ENCODE results near the gene HARBI1. TPM values are rescaled to one million over a fixed set of nuclear protein-coding genes. Genes with fewer than 3 reads are reported as not detected.

Gene HARBI1
- total RNA-seq, 1 experiment from 2014 or later = 4.4 TPM

DNA sequence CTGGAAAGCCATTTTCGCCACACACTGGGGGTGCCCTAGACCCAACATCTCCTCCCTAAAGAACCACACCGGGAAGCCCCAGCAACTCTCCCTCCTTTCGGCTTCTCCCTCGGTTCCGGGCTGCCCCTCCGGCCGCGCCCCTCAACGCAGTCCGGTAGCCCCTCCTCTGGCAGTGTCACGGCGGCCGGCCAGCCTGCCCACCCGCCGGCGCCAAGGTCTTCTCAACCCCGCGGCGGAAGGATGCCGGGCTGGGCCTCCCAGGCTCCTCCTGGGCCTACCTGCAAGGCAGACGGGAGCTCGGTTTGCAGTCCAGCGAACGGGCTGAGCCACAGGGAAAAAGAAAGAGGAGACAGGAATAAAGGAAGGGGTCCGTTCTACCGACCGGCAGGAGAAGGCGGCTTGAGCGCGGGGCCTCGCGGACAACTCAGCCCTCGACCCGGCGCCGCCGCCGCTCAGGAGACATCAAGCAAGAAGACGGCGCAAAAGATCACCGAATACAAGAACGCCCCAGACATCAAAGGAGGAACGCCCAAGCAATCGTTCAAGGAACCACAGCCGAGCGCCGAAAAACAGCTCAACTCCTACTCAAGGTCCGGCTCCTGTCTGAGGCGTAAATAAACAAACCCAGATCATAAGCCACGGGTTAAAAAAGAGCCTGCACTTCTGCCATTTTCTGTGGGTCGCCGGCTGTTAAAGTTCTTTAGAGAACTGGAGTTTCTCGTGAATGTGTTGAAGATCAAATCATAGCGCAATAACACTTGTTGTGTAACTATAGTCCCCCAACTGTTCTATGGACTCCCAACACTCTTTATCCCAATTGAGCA lies 23.3 kb downstream of the HARBI1 start, which contains the start of gene AMBRA1:
TSS of gene AMBRA1 (minus strand) at position 474 of the 824 bp plus-strand sequence. CDS start 45,643 bp downstream, outside the sequence.
- H3K36me3 Mint-ChIP-seq = no peaks in the 10 kb centered on the region
- CTCF ChIA-PET = interaction anchor here (0.6 to 1.3 kb wide), 6 partner anchors 15 to 246 kb away, joined by 3 to 4 read pairs (median 4); partner anchors contain the start of gene DGKZ
- DNase-seq (ENCODE audit: low spot score) (peak; percentile 90), ATAC-seq (peak; percentile 86)
- H3K4me1 Mint-ChIP-seq = peaks cover 20% of the 10 kb centered on the region
- no peaks in the 10 kb centered on the region for H3K27me3 Mint-ChIP-seq (ENCODE audit: low read depth)
- peak within 1 kb of the TSS; percentile 95 for H3K27ac Mint-ChIP-seq
- POLR2A ChIA-PET = interaction anchor here (0.5 to 0.9 kb wide), 4 partner anchors 15 to 210 kb away, joined by 4 to 6 read pairs (median 5); partner anchors contain the start of gene ATG13
- H3K9me3 Mint-ChIP-seq = no peaks in the 10 kb centered on the region
- peak within 1 kb of the TSS; percentile 95 for H3K4me3 Mint-ChIP-seq
- TF ChIP-seq ZNF671 (CRISPR knock-in tag; IDR thresholded peaks at IDR 0.05) = no peak
- TF ChIP-seq FOXP1 (CRISPR knock-in tag; IDR thresholded peaks at IDR 0.05; ENCODE audit: borderline replicate concordance) = peak; percentile 80; the same call in 1 of the 2 replicates
- TF ChIP-seq, protein P1, sequence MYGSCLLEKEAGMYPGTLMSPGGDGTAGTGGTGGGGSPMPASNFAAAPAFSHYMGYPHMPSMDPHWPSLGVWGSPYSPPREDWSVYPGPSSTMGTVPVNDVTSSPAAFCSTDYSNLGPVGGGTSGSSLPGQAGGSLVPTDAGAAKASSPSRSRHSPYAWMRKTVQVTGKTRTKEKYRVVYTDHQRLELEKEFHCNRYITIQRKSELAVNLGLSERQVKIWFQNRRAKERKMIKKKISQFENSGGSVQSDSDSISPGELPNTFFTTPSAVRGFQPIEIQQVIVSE (CRISPR knock-in tag; IDR thresholded peaks at IDR 0.05; ENCODE audit: borderline replicate concordance) = no peak
- TF ChIP-seq ELF4 (CRISPR knock-in tag; IDR thresholded peaks at IDR 0.05; ENCODE audit: low read depth) = no peak
- no peak for TF ChIP-seq JAZF1 (CRISPR knock-in tag; IDR thresholded peaks at IDR 0.05)
- TF ChIP-seq, protein P2, sequence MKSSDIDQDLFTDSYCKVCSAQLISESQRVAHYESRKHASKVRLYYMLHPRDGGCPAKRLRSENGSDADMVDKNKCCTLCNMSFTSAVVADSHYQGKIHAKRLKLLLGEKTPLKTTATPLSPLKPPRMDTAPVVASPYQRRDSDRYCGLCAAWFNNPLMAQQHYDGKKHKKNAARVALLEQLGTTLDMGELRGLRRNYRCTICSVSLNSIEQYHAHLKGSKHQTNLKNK (CRISPR knock-in tag; IDR thresholded peaks at IDR 0.05) = no peak
- TF ChIP-seq, protein P3, sequence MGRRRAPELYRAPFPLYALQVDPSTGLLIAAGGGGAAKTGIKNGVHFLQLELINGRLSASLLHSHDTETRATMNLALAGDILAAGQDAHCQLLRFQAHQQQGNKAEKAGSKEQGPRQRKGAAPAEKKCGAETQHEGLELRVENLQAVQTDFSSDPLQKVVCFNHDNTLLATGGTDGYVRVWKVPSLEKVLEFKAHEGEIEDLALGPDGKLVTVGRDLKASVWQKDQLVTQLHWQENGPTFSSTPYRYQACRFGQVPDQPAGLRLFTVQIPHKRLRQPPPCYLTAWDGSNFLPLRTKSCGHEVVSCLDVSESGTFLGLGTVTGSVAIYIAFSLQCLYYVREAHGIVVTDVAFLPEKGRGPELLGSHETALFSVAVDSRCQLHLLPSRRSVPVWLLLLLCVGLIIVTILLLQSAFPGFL (CRISPR knock-in tag; IDR thresholded peaks at IDR 0.05; ENCODE audit: borderline replicate concordance) = no peak
- no peak for TF ChIP-seq NR2C2 (CRISPR knock-in tag; IDR thresholded peaks at IDR 0.05)
- TF ChIP-seq ZNF219 (CRISPR knock-in tag; IDR thresholded peaks at IDR 0.05; ENCODE audit: borderline replicate concordance) = no peak
- TF ChIP-seq ETV6 (CRISPR knock-in tag; IDR thresholded peaks at IDR 0.05) = peak; percentile 74; the same call in 1 of the 2 replicates
- no peak; the same call in 1 of the 2 replicates for TF ChIP-seq SP1 (CRISPR knock-in tag; conservative IDR thresholded peaks at IDR 0.05)
- TF ChIP-seq, protein P4, sequence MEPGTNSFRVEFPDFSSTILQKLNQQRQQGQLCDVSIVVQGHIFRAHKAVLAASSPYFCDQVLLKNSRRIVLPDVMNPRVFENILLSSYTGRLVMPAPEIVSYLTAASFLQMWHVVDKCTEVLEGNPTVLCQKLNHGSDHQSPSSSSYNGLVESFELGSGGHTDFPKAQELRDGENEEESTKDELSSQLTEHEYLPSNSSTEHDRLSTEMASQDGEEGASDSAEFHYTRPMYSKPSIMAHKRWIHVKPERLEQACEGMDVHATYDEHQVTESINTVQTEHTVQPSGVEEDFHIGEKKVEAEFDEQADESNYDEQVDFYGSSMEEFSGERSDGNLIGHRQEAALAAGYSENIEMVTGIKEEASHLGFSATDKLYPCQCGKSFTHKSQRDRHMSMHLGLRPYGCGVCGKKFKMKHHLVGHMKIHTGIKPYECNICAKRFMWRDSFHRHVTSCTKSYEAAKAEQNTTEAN (CRISPR knock-in tag; IDR thresholded peaks at IDR 0.05) = peak; percentile 59; the same call in 1 of the 2 replicates
- TF ChIP-seq, protein P5, sequence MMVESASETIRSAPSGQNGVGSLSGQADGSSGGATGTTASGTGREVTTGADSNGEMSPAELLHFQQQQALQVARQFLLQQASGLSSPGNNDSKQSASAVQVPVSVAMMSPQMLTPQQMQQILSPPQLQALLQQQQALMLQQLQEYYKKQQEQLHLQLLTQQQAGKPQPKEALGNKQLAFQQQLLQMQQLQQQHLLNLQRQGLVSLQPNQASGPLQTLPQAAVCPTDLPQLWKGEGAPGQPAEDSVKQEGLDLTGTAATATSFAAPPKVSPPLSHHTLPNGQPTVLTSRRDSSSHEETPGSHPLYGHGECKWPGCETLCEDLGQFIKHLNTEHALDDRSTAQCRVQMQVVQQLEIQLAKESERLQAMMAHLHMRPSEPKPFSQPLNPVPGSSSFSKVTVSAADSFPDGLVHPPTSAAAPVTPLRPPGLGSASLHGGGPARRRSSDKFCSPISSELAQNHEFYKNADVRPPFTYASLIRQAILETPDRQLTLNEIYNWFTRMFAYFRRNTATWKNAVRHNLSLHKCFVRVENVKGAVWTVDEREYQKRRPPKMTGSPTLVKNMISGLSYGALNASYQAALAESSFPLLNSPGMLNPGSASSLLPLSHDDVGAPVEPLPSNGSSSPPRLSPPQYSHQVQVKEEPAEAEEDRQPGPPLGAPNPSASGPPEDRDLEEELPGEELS (CRISPR knock-in tag; IDR thresholded peaks at IDR 0.05) = no peak
- TF ChIP-seq TCF7 (CRISPR knock-in tag; IDR thresholded peaks at IDR 0.05; ENCODE audit: low read depth) = no peak
- TF ChIP-seq, protein P6, sequence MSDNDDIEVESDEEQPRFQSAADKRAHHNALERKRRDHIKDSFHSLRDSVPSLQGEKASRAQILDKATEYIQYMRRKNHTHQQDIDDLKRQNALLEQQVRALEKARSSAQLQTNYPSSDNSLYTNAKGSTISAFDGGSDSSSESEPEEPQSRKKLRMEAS (CRISPR knock-in tag; IDR thresholded peaks at IDR 0.05) = peak; percentile 54; the same call in 1 of the 2 replicates
- TF ChIP-seq RELA (CRISPR knock-in tag; IDR thresholded peaks at IDR 0.05; ENCODE audit: borderline replicate concordance) = no peak
- TF ChIP-seq NFYB (CRISPR knock-in tag; conservative IDR thresholded peaks at IDR 0.05; ENCODE audit: low read depth) = no peak
- TF ChIP-seq GRHL2 (CRISPR knock-in tag; IDR thresholded peaks at IDR 0.05; ENCODE audit: insufficient replicate concordance, severe bottlenecking) = no peak
- no peak for TF ChIP-seq ATF1 (CRISPR knock-in tag; IDR thresholded peaks at IDR 0.05)
- TF ChIP-seq PRRX2 (CRISPR knock-in tag; IDR thresholded peaks at IDR 0.05) = no peak
- TF ChIP-seq, protein P7, sequence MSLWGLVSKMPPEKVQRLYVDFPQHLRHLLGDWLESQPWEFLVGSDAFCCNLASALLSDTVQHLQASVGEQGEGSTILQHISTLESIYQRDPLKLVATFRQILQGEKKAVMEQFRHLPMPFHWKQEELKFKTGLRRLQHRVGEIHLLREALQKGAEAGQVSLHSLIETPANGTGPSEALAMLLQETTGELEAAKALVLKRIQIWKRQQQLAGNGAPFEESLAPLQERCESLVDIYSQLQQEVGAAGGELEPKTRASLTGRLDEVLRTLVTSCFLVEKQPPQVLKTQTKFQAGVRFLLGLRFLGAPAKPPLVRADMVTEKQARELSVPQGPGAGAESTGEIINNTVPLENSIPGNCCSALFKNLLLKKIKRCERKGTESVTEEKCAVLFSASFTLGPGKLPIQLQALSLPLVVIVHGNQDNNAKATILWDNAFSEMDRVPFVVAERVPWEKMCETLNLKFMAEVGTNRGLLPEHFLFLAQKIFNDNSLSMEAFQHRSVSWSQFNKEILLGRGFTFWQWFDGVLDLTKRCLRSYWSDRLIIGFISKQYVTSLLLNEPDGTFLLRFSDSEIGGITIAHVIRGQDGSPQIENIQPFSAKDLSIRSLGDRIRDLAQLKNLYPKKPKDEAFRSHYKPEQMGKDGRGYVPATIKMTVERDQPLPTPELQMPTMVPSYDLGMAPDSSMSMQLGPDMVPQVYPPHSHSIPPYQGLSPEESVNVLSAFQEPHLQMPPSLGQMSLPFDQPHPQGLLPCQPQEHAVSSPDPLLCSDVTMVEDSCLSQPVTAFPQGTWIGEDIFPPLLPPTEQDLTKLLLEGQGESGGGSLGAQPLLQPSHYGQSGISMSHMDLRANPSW (CRISPR knock-in tag; conservative IDR thresholded peaks at IDR 0.05; ENCODE audit: low read depth) = no peak
- TF ChIP-seq, protein P8, sequence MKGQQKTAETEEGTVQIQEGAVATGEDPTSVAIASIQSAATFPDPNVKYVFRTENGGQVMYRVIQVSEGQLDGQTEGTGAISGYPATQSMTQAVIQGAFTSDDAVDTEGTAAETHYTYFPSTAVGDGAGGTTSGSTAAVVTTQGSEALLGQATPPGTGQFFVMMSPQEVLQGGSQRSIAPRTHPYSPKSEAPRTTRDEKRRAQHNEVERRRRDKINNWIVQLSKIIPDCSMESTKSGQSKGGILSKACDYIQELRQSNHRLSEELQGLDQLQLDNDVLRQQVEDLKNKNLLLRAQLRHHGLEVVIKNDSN (CRISPR knock-in tag; IDR thresholded peaks at IDR 0.05) = 0 out of 2 replicates have a peak, but pooled peaks have one; percentile 39
- TF ChIP-seq JUN (CRISPR knock-in tag; IDR thresholded peaks at IDR 0.05) = no peak
- TF ChIP-seq, protein P9, sequence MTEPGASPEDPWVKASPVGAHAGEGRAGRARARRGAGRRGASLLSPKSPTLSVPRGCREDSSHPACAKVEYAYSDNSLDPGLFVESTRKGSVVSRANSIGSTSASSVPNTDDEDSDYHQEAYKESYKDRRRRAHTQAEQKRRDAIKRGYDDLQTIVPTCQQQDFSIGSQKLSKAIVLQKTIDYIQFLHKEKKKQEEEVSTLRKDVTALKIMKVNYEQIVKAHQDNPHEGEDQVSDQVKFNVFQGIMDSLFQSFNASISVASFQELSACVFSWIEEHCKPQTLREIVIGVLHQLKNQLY (CRISPR knock-in tag; IDR thresholded peaks at IDR 0.05) = no peak
- no peak for TF ChIP-seq IRF2 (CRISPR knock-in tag; IDR thresholded peaks at IDR 0.05; ENCODE audit: borderline replicate concordance, low read depth)
